IMR-90 (cell line): ENCODE results near the gene GALNT12. TPM values are rescaled to one million over a fixed set of nuclear protein-coding genes. Genes with fewer than 3 reads are reported as not detected.

Experiments
- ATAC-seq: fragments of 200-7000 bp; cut with Tn5 transposase; 2 replicates; pipeline ENCODE4 v1.9.1; 2020; ENCODE audit warnings: low read depth, mild to moderate bottlenecking, moderate library complexity
- BruUV-seq: library from RNA; stranded (reverse); fragments of 400-500 nt; replicated peaks from 2 replicates; lab custom pipeline; 2021; lab: Mats Ljungman, UMichigan
- CTCF ChIA-PET: fragments of 300-600 bp; formaldehyde crosslinking; extraction: SDS; loops from one replicate; lab custom pipeline; 2021; ENCODE audit warnings: antibody characterized with exemption; lab: Yijun Ruan, JAX
- POLR2A ChIA-PET: fragments of 300-600 bp; sonication (Branson Sonifier 250); formaldehyde crosslinking; loops from one replicate; lab custom pipeline; 2022; ENCODE audit warnings: antibody characterized with exemption; ENCODE audit not compliant: unreplicated experiment; lab: Charles Lee
- DNase-seq: peaks from one replicate; pipeline ENCODE4 v3.0.0; 2013
- H2AFZ ChIP-seq: replicated peaks from 2 replicates; pipeline ENCODE3; 2013; ENCODE audit warnings: low read length, mild to moderate bottlenecking; ENCODE audit not compliant: poor library complexity
- H2AK5ac ChIP-seq: 2 replicates; pipeline ENCODE4 v1.6.1; 2013; ENCODE audit warnings: low read depth, low read length, inconsistent platforms
- H2AK9ac ChIP-seq: replicated peaks from 2 replicates; pipeline ENCODE3; 2013; ENCODE audit warnings: mild to moderate bottlenecking, low read depth, low read length, moderate library complexity; ENCODE audit not compliant: poor library complexity
- H2BK120ac ChIP-seq: 2 replicates; pipeline ENCODE4 v1.6.1; 2013; ENCODE audit warnings: low read depth, low read length, inconsistent platforms
- H2BK15ac ChIP-seq: 3 replicates; pipeline ENCODE4 v1.6.1; 2013; ENCODE audit warnings: low read depth, low read length, inconsistent platforms
- H2BK20ac ChIP-seq: 2 replicates; pipeline ENCODE4 v1.6.1; 2013; ENCODE audit warnings: low read depth, mild to moderate bottlenecking, inconsistent platforms, low read length, moderate library complexity
- H2BK5ac ChIP-seq: 2 replicates; pipeline ENCODE4 v1.6.1; 2013; ENCODE audit warnings: mild to moderate bottlenecking, low read depth, low read length, inconsistent platforms; ENCODE audit not compliant: poor library complexity, severe bottlenecking
- H3K14ac ChIP-seq: replicated peaks from 2 replicates; pipeline ENCODE4 v1.6.1; 2013; ENCODE audit warnings: low read depth, low read length, inconsistent platforms
- H3K18ac ChIP-seq: 2 replicates; pipeline ENCODE4 v1.6.1; 2013; ENCODE audit warnings: low read depth, low read length, control low read depth
- H3K23ac ChIP-seq: 2 replicates; pipeline ENCODE4 v1.6.1; 2013; ENCODE audit warnings: low read depth, low read length, inconsistent platforms
- H3K27ac ChIP-seq: 2 replicates; pipeline ENCODE4 v1.5.1; 2013; ENCODE audit warnings: mild to moderate bottlenecking, control low read depth, low read length; ENCODE audit not compliant: insufficient read depth
- H3K27me3 ChIP-seq: 2 replicates; pipeline ENCODE4 v1.6.1; 2013; ENCODE audit warnings: low read length; ENCODE audit not compliant: control insufficient read depth, insufficient read depth
- H3K36me3 ChIP-seq: 2 replicates; pipeline ENCODE4 v1.6.1; 2013; ENCODE audit warnings: low read length, mixed read lengths; ENCODE audit not compliant: control insufficient read depth, insufficient read depth
- H3K4ac ChIP-seq: 2 replicates; pipeline ENCODE4 v1.6.1; 2013; ENCODE audit warnings: low read depth, low read length, inconsistent platforms
- H3K4me1 ChIP-seq: 2 replicates; pipeline ENCODE4 v1.6.1; 2013; ENCODE audit warnings: low read length, mixed read lengths; ENCODE audit not compliant: control insufficient read depth, insufficient read depth
- H3K4me2 ChIP-seq: 2 replicates; pipeline ENCODE4 v1.6.1; 2013; ENCODE audit warnings: low read depth, mild to moderate bottlenecking, control low read depth, low read length, moderate library complexity
- H3K4me3 ChIP-seq: 2 replicates; pipeline ENCODE4 v1.5.1; 2013; ENCODE audit warnings: low read depth, mild to moderate bottlenecking, control low read depth, low read length, moderate library complexity; ENCODE audit not compliant: insufficient read depth
- H3K56ac ChIP-seq: 2 replicates; pipeline ENCODE4 v1.6.1; 2013; ENCODE audit warnings: low read length, inconsistent platforms; ENCODE audit not compliant: insufficient read depth; ENCODE audit errors: extremely low read depth
- H3K79me1 ChIP-seq, 2 experiments: 2 replicates each; pipeline ENCODE4 v1.6.1; 2013; ENCODE audit warnings: low read length in 2 of 2, inconsistent platforms in 1 of 2, low read depth in 1 of 2
- H3K9ac ChIP-seq: 2 replicates; pipeline ENCODE4 v1.6.1; 2013; ENCODE audit warnings: low read depth, low read length, control low read depth
- H3K9me1 ChIP-seq: 2 replicates; pipeline ENCODE4 v1.6.1; 2013; ENCODE audit warnings: low read length, inconsistent platforms; ENCODE audit not compliant: insufficient read depth
- H3K9me3 ChIP-seq: 2 replicates; pipeline ENCODE4 v1.6.1; 2013; ENCODE audit warnings: low read length; ENCODE audit not compliant: control insufficient read depth, insufficient read depth
- H4K20me1 ChIP-seq: 2 replicates; pipeline ENCODE4 v1.6.1; 2013; ENCODE audit warnings: low read length, inconsistent platforms; ENCODE audit not compliant: insufficient read depth
- H4K5ac ChIP-seq: 2 replicates; pipeline ENCODE4 v1.6.1; 2013; ENCODE audit warnings: mild to moderate bottlenecking, low read depth, low read length, control low read depth
- H4K8ac ChIP-seq, 2 experiments: 2 replicates each; pipeline ENCODE4 v1.6.1; 2013; ENCODE audit warnings: low read depth in 2 of 2, low read length in 2 of 2, control low read depth in 1 of 2, inconsistent platforms in 1 of 2
- H4K91ac ChIP-seq: 2 replicates; pipeline ENCODE4 v1.6.1; 2013; ENCODE audit warnings: low read depth, low read length, inconsistent platforms; ENCODE audit not compliant: insufficient read depth
- CEBPB ChIP-seq: IDR thresholded peaks from 2 replicates; pipeline ENCODE4 v1.6.1; 2012; ENCODE audit warnings: low read depth, low read length, improper control_type of control experiment
- FOS ChIP-seq: fragments of 150-350 bp; IDR thresholded peaks from 2 replicates; pipeline ENCODE4 v1.6.1; 2016; ENCODE audit warnings: low read depth, low read length
- MAZ ChIP-seq: IDR thresholded peaks from 2 replicates; pipeline ENCODE4 v1.6.1; 2012; ENCODE audit warnings: low read depth, mild to moderate bottlenecking, low read length, improper control_type of control experiment, moderate library complexity, borderline replicate concordance
- RAD21 ChIP-seq: IDR thresholded peaks from 2 replicates; pipeline ENCODE4 v1.6.1; 2012; ENCODE audit warnings: low read length, improper control_type of control experiment
- RFX5 ChIP-seq: IDR thresholded peaks from 2 replicates; pipeline ENCODE4 v1.8.0; 2012; ENCODE audit warnings: low read depth, mild to moderate bottlenecking, low read length, moderate library complexity
- WGBS, 2 experiments: methylation state at CpG; one replicate each; pipeline versions ENCODE4 v1.1.5 to v1.1.7; 2013; ENCODE audit warnings: missing lambda C conversion rate in 2 of 2; ENCODE audit not compliant: insufficient read length in 1 of 2; ENCODE audit errors: extremely low coverage in 2 of 2; 5-methylcytosine and 5-hydroxymethylcytosine counted together
- dilution Hi-C: fragments of 300-500 bp; cut with HindIII; formaldehyde crosslinking; loops from one replicate; pipeline ENCODE4 v1.14.3; 2018; ENCODE audit warnings: low sequenced_read_pairs; ENCODE audit not compliant: unreplicated experiment
- in situ Hi-C: fragments of 300-500 bp; cut with MboI; formaldehyde crosslinking; loops from 3 replicates; pipeline ENCODE4 v1.14.3; 2019; ENCODE audit warnings: low sequenced_read_pairs, inconsistent platforms, mixed read lengths
- intact Hi-C: fragments of 100-400 bp; cut with micrococcal nuclease; formaldehyde crosslinking; loops from 2 replicates; pipeline ENCODE4 v1.10.0; 2022
- polyA plus RNA-seq, 3 experiments: library from polyadenylated mRNA; depleted of rRNA; stranded (reverse); fragments of >200 nt; gene quantifications; 2 replicates each; pipeline ENCODE4 v1.2.3, GENCODE V29; 2012; ENCODE audit warnings: low replicate concordance in 1 of 3
- total RNA-seq: library from RNA; depleted of rRNA; stranded (reverse); fragments of >200 nt; gene quantifications from 2 replicates; pipeline ENCODE4 v1.2.3, GENCODE V29; 2012
- TF ChIP-seq, protein P1 (sequence below): fragments of 150-350 bp; IDR thresholded peaks from 2 replicates; pipeline ENCODE4 v1.6.1; 2017; ENCODE audit warnings: mild to moderate bottlenecking, antibody characterized with exemption, low read length, low read depth

GALNT12 gene
- total and polyA plus RNA-seq, 2 of the 4 experiments (the other 2 are of a cell fraction): 2.3 to 2.5 TPM

DNA sequence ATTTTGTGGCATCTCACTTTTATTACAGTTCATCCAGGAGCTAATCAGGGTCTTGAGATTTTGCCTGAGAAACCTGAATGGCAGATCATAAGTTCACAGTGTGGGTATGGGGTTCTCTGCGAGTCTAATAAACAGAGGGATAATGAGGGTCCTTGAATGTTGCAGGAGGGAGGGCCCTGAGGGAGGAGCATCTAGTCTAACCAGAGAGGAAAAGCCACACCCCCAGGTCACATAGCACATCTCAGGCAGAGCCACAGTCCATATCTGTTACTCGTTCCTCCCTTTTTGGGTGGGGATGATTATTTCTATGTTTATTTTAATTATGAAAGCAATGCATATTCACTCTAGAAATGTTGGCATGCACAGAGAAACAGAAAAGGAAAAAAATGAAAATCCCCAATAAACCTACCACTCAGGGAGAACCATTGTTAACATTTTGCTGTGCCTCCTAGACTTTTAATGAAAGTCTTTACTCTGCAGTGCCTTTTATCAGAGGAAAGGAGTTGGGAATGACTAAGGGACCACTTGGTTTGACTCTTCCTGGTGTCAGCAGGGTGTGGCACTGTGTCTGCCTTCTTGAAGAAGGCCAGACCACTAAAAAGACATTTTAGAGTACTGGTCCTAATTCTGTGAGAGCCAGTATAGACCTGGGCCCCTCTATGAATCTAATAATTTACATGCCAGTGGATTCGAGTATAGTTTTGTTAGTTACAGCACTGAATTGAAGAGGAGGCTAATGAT is 2.8 kb downstream of the GALNT12 start:
- Histone ChIP-seq H2BK5ac (no peak overlapping the region), H4K5ac (0 out of 2 replicates have a peak overlapping the region, but pooled peaks have one; percentile 23), H3K56ac (no peak overlapping the region), H3K9me3 (no peaks in the 10 kb centered on the region), H3K23ac (no peak overlapping the region), H3K4ac (no peak overlapping the region), H3K18ac (no peak overlapping the region; the same call in 1 of the 2 replicates), H3K4me2 (0 out of 2 replicates have a peak overlapping the region, but pooled peaks have one; percentile 27), H3K4me1 (peaks cover 20% of the 10 kb centered on the region), H3K9me1 (peaks cover 6% of the 10 kb centered on the region), H2BK120ac (no peak overlapping the region), H3K9ac (no peak overlapping the region), H3K4me3 (no peak overlapping the region), H4K20me1 (no peaks in the 10 kb centered on the region), H2AK5ac (no peak overlapping the region; the same call in 1 of the 2 replicates), H4K91ac (no peak overlapping the region), H2AFZ (peak overlapping the region; percentile 3), H3K27ac (no peak overlapping the region), H3K27me3 (peaks cover 11% of the 10 kb centered on the region), H2AK9ac (no peak overlapping the region), H2BK20ac (no peak overlapping the region), H2BK15ac (no peak overlapping the region), H3K36me3 (no peaks in the 10 kb centered on the region), H3K14ac (no peak overlapping the region), H4K8ac (no peak overlapping the region), H3K79me1 (no peaks in the 10 kb centered on the region)
- dilution Hi-C loops (no loop called here), intact Hi-C loops (no loop called here), in situ Hi-C loops (no loop called here)
- WGBS, 2 experiments: no CpG with 5 or more reads among the region's 3 CpGs
- ChIA-PET POLR2A (no interaction called here), CTCF (interaction anchor here (0.6 kb wide), 1 partner anchor 194 kb away, joined by 3 read pairs; no protein-coding TSS in a partner anchor)
- DNase-seq (no peak), ATAC-seq (no peak)
- BruUV-seq: no TSS peak
- TF ChIP-seq RAD21: no peak
- TF ChIP-seq MAZ: no peak
- TF ChIP-seq, protein P1, sequence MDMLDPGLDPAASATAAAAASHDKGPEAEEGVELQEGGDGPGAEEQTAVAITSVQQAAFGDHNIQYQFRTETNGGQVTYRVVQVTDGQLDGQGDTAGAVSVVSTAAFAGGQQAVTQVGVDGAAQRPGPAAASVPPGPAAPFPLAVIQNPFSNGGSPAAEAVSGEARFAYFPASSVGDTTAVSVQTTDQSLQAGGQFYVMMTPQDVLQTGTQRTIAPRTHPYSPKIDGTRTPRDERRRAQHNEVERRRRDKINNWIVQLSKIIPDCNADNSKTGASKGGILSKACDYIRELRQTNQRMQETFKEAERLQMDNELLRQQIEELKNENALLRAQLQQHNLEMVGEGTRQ: no peak
- no peak for TF ChIP-seq RFX5
- TF ChIP-seq FOS: no peak
- TF ChIP-seq CEBPB: no peak
